ENCODE results near the gene PRR23E.

The PRR23E gene

DNA sequence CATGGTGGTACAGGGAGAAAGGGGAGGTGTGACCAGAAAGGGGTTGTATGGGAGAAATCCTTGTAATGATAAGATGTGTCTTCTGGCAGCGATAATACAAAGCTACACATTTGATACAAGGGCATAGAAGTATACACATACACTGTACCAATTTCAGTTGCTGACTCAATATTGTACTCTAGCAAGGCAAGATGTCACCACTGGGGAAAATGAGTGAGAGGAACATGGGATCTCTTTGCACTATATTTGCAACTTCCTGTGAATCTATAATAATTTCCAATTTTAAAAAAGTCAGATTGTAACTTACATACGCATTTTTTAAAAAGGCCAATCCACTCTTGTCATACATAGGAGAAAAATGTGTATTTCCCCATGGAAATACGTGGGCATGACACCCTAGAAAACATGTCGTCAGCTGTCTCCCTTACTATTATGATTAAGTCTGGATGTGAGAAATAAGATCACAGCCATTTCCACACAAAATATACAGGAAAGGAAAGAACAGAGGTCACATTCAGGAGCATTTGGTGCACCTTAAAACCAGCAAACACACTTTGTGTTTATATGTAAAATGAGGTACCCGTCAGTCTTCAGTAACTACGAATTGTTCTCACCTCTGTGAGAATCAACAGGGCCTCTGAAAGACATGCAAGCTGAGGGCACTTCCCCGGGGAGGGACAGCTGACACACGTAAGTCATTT, 22.9 kb downstream of the PRR23E start:
- no peak for TF ChIP-seq ZNF274 (IDR thresholded peaks at IDR 0.05; ENCODE audit: low read depth, low read length)

DNA sequence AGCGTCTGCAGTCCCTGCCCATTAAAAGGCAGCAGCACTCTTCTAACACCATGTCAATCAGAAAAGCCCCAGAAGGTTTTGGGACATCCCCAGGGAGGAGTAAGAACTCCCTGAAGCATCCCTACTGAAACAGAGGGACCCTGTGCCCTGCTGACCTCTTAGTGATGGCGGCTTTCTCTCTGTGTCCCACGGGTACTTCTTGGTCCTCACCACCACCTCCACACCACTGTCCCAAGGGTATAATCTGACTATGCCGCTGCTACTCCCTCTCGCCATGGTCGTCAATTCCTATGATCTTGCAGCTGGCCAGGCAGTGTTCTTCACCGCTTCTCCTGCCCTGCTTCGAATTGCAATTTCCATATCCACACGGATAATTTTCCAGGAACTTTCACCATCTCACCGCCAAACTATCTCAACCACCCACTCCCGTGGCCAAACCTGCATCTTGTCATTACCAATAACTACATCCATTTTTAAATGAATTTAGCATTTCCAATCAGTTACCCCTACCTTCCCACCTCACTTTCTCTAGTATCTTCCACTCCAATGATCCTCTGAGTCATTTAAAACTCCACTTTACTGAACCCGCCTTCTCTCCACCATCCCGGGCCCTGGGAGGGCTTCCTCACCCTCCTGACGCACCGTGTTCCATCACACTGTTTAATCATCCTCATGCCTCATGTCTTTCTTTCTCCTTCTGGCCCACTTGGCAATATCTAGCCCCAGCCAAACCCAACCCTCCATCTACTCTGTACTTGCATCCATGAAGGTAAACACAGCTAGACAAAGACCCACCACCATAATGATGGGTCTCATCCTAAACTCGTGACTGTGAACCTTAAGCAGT, 23.7 kb downstream of the PRR23E start:
- TF ChIP-seq ZNF274 (IDR thresholded peaks at IDR 0.05; ENCODE audit: low read depth, low read length) = no peak
- H3K4me3 ChIP-seq (ENCODE audit: low read length) = peak overlapping the region; percentile 23; the same call in 1 of the 2 replicates

More for the DNA sequence above, 22.9 kb downstream of the PRR23E start:
- H3K4me3 ChIP-seq (ENCODE audit: low read length) = no peak overlapping the region; the same call in 1 of the 2 replicates

DNA sequence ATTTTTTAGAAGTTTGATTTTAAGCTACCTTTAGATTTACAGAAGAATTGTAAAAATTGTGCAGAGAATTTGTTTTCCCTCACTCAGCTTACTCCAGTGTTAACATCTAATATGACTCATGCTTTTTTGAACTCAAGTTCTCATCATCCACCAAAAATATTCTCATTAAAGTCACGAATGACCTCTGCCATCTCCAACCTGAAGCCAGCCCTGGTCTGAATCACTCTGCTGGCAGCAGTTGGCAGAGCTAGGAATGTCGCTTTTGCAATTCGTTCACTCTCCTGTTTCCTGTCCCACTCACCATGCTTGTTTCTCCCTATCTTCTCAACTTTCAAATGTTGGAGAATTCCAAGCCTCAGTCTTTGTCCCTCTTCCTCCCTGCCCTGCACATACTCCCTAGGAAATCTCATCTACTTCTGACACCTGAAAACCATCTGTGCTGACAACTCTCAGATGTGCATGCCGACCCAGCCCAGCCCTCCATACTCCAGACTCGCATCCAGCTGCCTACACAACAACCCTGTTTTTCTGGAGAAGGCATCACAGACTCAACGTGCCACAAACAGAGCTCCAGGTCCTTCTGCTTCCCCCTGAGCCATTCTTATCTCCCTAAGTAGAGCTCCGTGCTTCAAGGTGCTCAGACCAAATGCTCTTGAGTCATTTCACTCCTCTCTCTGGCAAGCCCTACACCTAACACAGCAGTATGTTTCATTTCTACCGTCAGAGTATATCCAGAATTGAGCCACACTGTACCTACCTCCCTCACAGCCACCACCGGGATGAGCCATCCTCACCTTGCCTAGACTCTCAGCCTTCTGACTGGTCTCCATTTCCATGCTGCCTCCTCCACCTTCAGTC, 24.9 kb downstream of the PRR23E start:
- TF ChIP-seq ZNF274 (IDR thresholded peaks at IDR 0.05; ENCODE audit: low read depth, low read length) = no peak
- peak overlapping the region; percentile 9 for H3K4me3 ChIP-seq (ENCODE audit: low read length)

DNA sequence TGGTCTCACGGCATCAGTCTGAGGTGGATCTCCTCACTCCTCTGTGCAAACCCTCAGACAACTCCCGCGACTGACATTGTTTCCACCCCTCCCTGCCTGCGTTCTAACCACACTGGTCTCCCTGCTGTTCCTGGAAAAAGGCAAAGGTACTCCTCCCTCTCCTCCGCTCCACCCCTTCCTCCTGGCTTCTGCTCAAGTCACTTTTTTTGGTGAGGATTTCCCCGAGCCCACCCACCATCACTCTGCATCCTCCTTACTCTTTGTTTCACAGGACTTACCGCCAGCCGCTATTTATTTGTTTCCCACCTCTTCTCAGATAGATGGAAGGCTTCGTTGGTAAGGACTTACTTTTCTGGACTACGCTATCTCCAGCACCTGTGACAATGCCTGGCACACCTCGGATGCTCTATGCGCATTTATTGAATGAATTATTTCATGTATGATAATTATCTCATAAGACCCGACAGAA, 25.6 kb downstream of the PRR23E start:
- no peak for TF ChIP-seq ZNF274 (IDR thresholded peaks at IDR 0.05; ENCODE audit: low read depth, low read length)
- H3K4me3 ChIP-seq (ENCODE audit: low read length) = peak overlapping the region; percentile 9; the same call in 1 of the 2 replicates

DNA sequence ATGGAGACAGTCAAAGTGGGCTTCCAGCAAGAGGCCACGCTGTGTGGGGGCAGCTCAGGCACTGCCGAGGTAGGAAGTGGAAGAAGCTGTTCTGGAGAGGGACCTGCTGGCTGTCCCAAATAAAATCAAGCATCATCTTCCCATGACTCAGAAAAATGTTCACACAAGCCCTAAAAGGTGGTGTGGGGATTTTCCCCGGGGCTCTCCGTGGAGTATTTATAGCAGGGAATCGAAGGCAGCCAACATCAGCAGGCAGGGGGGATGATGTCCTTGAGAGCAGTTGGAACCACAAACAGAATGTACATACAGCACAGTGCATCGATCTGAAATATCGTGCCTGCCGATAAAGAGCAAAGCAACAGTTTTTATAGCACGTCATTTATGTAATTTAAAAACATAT, 27.6 kb downstream of the PRR23E start:
- TF ChIP-seq ZNF274 (IDR thresholded peaks at IDR 0.05; ENCODE audit: low read depth, low read length) = no peak
- no peak overlapping the region for H3K4me3 ChIP-seq (ENCODE audit: low read length)

DNA sequence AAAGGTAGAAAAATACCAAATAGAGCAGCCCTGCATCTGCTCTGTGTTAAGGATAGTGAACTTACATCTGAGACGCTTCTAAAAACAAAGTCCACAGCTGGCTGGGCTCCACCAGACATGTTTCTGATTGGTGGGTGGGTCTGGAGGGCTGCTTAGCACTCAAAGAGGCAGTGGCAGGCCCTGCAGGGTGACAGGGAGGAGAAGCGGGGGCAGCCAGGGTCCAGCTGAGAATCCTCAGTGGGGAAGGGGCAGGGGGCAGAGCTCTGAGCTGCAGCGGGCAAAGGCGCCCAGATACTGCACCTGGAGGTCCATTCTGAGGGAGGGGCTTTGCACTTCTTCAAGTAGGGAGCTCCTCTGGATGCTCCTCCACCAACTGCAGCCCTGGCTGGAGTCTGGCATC, 28.1 kb downstream of the PRR23E start:
- no peak for TF ChIP-seq ZNF274 (IDR thresholded peaks at IDR 0.05; ENCODE audit: low read depth, low read length)
- no peak overlapping the region for H3K4me3 ChIP-seq (ENCODE audit: low read length)

DNA sequence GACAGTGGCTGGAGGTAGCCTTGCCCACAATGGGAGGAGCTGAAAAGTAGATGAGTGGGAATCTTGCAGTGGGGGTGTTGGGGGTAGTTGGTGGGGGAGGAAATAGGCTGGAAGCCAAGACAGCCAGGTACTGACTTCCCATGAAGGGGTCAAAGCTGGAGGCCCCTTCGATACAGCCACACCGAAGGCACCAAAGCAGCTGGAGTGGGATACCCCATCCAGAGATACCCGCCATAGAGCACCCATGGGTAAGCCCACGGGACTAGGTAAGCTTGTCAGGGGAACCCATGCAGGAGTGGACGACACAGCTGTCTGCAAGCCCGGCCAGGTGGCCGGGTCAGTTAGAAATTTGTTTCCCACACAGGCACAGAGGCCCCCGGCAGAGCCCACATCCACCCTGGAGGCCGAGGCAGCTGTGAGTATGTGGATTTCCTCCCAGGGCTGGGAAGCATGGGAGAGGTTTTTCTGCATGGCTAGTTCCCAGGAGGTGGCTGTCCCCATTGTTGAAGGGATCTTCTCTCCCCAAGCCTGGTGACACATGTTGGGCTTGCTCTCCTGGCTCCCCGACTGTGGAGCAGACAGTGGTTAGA, 28.6 kb downstream of the PRR23E start:
- H3K4me3 ChIP-seq (ENCODE audit: low read length) = no peak overlapping the region
- no peak for TF ChIP-seq ZNF274 (IDR thresholded peaks at IDR 0.05; ENCODE audit: low read depth, low read length)

DNA sequence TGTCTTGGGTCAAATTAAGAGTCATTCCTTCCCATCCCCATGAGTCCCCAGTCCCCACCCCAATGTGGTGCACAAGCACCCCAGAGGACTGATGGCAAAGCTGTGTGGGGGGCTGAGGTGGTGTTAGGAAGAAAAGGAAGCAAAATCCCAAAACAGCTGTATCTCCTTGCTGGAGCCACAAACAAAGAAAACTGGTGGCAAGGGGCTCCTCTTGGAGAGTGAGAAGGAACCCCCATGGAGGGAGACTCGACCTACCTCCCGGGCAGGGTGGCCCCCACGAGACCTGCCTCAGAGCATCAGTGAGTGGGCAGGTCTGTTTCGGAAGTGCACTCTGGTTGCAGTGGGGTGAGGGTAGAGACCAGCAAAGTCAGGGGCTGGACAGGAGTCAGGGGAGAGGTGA, 29.2 kb downstream of the PRR23E start:
- no peak for TF ChIP-seq ZNF274 (IDR thresholded peaks at IDR 0.05; ENCODE audit: low read depth, low read length)
- no peak overlapping the region for H3K4me3 ChIP-seq (ENCODE audit: low read length)

DNA sequence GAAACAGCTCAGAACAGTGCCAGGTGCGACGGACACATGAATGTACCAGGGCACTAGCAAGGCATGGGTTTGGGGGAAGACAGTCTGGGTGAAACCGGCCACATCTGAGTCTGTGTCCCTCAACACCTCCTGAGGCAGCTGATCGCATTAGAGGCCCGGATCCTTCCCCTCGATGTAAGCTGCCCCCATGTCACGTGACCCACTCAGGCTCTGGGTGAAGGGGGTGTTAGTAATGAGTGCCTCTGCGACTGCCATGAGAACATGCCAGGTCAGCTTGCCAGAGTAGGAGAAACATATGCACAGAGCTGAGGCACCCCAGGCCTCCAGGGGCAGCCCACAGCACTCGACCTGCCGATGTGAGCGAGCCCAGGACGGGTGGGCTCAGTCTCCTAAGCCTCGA, 29.7 kb downstream of the PRR23E start:
- TF ChIP-seq ZNF274 (IDR thresholded peaks at IDR 0.05; ENCODE audit: low read depth, low read length) = no peak
- no peak overlapping the region for H3K4me3 ChIP-seq (ENCODE audit: low read length)

DNA sequence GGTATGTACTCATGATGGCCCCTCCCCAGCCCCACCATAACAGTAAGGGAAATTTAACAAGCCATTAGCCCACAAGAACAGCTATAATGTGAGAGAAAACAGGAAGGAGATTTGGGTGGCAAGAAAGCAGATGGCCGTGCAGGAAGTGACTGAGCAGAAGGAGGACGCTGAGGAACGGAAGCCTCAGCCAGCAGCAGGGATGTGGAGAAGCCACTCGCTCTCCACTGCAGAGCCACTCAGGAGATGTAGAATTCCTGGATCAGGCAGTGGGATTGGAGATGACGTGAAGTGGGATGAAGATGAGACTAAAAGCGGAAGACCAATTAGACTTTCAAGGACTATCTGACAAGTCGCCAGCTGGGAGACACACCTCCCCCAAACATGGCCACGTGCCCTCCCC, 31.2 kb downstream of the PRR23E start:
- no peak for TF ChIP-seq ZNF274 (IDR thresholded peaks at IDR 0.05; ENCODE audit: low read depth, low read length)
- no peak overlapping the region for H3K4me3 ChIP-seq (ENCODE audit: low read length)

DNA sequence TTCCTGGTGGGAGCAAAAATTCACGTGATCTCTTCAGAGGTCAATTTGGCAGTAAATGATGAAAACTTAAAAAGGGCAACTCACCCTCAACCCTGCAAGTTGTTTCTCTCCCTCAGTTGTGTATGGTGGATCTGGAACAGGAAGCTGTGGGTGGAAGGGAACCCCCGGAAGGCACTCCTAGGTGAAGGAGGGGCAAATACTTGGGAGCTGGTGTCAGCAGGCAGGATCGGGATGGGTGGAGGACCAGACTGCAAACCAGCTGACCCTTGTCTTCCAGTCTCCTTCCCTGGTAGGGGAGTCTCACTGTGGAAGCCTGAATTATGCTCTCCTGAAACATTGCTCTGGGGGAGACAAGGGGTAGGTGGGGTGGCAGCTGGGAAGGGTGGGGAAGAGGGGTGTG, 33.5 kb downstream of the PRR23E start:
- TF ChIP-seq ZNF274 (IDR thresholded peaks at IDR 0.05; ENCODE audit: low read depth, low read length) = no peak
- H3K4me3 ChIP-seq (ENCODE audit: low read length) = peak overlapping the region; percentile 49; the same call in 1 of the 2 replicates

DNA sequence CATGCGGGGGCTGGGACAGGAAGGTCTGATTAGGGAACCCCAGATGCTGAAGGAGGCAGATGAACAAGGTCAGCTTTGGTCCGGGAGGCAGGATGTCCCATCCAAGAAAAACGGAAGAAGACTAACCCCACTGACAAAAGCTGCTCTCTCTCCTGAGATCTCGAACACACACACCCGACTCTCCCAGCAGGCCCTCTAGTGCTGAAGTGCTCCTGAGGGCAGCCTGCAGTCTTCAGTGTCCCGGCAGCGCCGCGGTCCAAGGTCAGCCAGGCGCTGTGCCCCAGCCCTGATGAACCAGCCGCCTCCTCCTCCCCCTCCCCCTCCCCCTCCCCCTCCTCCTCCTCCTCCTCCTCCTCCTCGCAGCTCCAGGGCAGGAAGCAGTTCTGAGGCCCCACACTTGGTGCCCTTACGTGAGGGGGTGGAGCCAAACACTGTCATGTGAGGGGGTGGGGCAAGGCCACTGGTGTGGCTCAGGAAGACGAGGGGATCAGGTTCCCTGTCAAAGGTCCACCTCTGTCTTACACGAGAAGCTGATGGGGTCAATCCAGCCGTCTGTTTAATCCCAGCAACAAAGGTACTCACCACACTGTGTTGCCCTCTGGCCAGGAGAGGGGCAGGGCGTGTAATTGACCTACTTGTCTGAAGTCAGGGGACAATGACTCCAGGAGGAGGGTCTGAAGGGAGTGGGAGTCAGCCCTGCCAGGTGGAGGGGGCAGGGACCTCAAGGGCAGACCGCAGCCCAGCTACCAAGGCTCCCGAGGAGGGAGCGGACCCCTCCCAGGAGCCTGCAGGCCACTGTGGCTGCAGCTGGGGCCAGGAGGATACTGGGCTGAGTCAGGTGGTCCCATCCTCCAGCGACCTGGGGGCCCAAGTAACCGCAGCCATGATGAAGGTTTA, 34.3 kb downstream of the PRR23E start:
- H3K4me3 ChIP-seq (ENCODE audit: low read length) = peak overlapping the region; percentile 49; the same call in 1 of the 2 replicates

DNA sequence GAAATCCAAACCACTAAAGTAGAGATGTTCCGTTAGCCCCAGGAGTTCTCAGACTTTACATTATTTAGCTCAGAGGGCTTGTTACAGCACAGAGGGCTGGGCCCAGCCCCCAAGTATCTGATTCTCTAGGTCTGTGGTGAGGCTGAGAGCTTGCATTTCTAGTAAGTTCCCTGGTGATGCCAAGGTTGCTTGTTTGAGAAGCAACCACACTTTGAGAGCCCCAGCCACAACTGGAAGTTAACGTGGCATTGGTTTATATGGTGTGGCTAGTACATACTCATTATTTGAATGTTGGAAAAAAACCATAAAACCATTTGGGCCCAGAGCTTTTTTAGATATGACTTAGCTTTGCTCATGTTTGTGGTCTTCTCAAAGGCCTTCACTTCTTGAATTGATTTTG, 35.9 kb downstream of the PRR23E start:
- H3K4me3 ChIP-seq (ENCODE audit: low read length) = no peak overlapping the region
- no peak for TF ChIP-seq ZNF274 (IDR thresholded peaks at IDR 0.05; ENCODE audit: low read depth, low read length)

More for the DNA sequence above, 34.3 kb downstream of the PRR23E start:
- no peak for TF ChIP-seq ZNF274 (IDR thresholded peaks at IDR 0.05; ENCODE audit: low read depth, low read length)
